Testis (tissue), 2 donors: ENCODE data around the gene KANK3.

Experiments used
- POLR2A ChIP-seq: fragments of 450-650 bp; IDR thresholded peaks from one replicate; pipeline ENCODE4 v1.6.1; 2017; ENCODE audit warnings: antibody characterized with exemption, mild to moderate bottlenecking, moderate library complexity
- TF ChIP-seq, protein P1 (sequence below), 3 experiments: fragments of 450-650 bp in 2 of 3; fragments of 200-600 bp in 1 of 3; sonication (generic) in 1 of 3; IDR thresholded peaks; one replicate each; pipeline ENCODE4 v1.5.1; 2016 to 2019; ENCODE audit warnings: antibody characterized with exemption in 3 of 3, mild to moderate bottlenecking in 2 of 3, moderate library complexity in 1 of 3

DNA sequence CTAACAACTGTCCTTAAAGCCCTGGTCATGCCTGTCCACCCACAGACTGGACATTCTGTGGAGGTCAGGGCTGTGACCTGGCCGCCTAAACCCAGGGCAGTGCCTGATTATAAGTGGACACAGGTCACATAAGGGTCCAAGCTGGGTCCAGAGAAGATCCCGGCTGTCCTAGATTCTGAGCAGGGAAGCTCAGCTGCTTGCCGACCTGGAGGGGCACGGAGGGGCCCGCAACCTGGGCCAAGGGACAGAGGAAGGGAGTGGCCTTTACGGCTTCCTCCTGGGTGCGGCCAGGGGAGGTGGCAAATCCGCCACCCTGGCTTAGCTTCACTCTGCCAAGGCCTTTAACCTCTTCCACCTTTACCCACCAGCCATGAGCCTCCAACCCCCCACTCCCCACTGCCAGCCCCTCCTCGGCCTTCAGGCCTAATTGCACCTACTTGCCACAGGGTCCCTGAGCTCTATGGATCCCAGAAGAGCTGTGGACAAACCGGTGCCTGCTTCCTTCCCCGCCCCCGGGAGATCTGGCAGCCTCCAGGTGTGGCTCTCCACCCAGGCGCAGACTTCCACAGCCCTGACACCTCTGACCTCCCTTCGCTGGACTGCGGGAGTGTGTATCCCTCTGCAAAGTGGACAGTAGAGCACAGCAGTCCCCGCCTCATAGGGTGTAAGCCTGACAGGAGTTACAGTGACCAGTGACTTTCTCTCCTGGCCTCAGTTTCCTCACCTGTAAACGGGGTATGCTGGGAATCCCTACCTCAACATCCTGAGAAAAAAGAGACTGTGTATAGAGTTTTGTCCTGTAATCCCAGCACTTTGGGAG, 36.6 kb downstream of the KANK3 start:
- TF ChIP-seq, protein P1, sequence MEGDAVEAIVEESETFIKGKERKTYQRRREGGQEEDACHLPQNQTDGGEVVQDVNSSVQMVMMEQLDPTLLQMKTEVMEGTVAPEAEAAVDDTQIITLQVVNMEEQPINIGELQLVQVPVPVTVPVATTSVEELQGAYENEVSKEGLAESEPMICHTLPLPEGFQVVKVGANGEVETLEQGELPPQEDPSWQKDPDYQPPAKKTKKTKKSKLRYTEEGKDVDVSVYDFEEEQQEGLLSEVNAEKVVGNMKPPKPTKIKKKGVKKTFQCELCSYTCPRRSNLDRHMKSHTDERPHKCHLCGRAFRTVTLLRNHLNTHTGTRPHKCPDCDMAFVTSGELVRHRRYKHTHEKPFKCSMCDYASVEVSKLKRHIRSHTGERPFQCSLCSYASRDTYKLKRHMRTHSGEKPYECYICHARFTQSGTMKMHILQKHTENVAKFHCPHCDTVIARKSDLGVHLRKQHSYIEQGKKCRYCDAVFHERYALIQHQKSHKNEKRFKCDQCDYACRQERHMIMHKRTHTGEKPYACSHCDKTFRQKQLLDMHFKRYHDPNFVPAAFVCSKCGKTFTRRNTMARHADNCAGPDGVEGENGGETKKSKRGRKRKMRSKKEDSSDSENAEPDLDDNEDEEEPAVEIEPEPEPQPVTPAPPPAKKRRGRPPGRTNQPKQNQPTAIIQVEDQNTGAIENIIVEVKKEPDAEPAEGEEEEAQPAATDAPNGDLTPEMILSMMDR (IDR thresholded peaks at IDR 0.05) = no peak
- no peak for TF ChIP-seq POLR2A
